BJ (cell line): ENCODE results near the gene MTHFD1. TPM values are rescaled to one million over a fixed set of nuclear protein-coding genes. Genes with fewer than 3 reads are reported as not detected.

Experiments
- CTCF ChIA-PET: fragments of 350-600 bp; formaldehyde crosslinking; extraction: SDS; loops from one replicate; lab custom pipeline; 2021; ENCODE audit warnings: antibody characterized with exemption, inconsistent platforms; lab: Yijun Ruan, JAX
- POLR2A ChIA-PET: fragments of 300-600 bp; sonication (Branson Sonifier 250); formaldehyde crosslinking; extraction: SDS; loops from one replicate; lab custom pipeline; 2021; ENCODE audit warnings: antibody characterized with exemption; lab: Charles Lee
- DNase-seq: peaks from one replicate; pipeline ENCODE4 v3.0.0-alpha.2; 2011; ENCODE audit warnings: low read depth
- H3K27me3 ChIP-seq: 2 replicates; pipeline ENCODE4 v1.6.0; 2011; ENCODE audit warnings: low read length; ENCODE audit not compliant: control insufficient read depth, insufficient read depth
- H3K36me3 ChIP-seq: 2 replicates; pipeline ENCODE4 v1.5.1; 2011; ENCODE audit warnings: low read length; ENCODE audit not compliant: control insufficient read depth, insufficient read depth
- H3K4me3 ChIP-seq: 2 replicates; pipeline ENCODE4 v1.5.1; 2011; ENCODE audit warnings: low read depth, mild to moderate bottlenecking, control low read depth, low read length
- CTCF ChIP-seq: IDR thresholded peaks from 2 replicates; pipeline ENCODE4 v1.5.1; 2011; ENCODE audit warnings: low read depth, mild to moderate bottlenecking, control low read depth, inconsistent platforms, low read length, moderate library complexity; ENCODE audit not compliant: insufficient read depth
- polyA plus RNA-seq: library from polyadenylated mRNA; depleted of rRNA; stranded (reverse); fragments of >200 nt; gene quantifications from 2 replicates; pipeline ENCODE4 v1.2.3, GENCODE V29; 2011

MTHFD1 gene
- polyA plus RNA-seq, 1 experiment, result 30.9 TPM

- TF ChIP-seq CTCF, result no peak
- Histone ChIP-seq H3K27me3 (no peaks in the 10 kb centered on the region), H3K4me3 (no peak overlapping the region), H3K36me3 (peaks cover 6% of the 10 kb centered on the region; the same call in 1 of the 2 replicates)
- ChIA-PET POLR2A (no interaction called here), CTCF (no interaction called here)
- DNase-seq, result no peak
These were observed 100.5 kb downstream of the MTHFD1 start for GRCh38 chr14:64488590-64489099.

GRCh38 chr14:64491637-64492036 lies 103.5 kb downstream of the MTHFD1 start:
- DNase-seq, result no peak
- Histone ChIP-seq H3K36me3 (peaks cover 6% of the 10 kb centered on the region; the same call in 1 of the 2 replicates), H3K27me3 (no peaks in the 10 kb centered on the region), H3K4me3 (no peak overlapping the region)
- ChIA-PET CTCF (interaction anchor here (0.5 to 3.1 kb wide), 4 partner anchors 10 to 302 kb away, joined by 3 to 13 read pairs (median 6); no protein-coding TSS in a partner anchor), POLR2A (no interaction called here)
- no peak for TF ChIP-seq CTCF

GRCh38 chr14:64493455-64493854 lies 105.3 kb downstream of the MTHFD1 start:
- no peak for DNase-seq
- no peak overlapping the region for H3K4me3 ChIP-seq
- TF ChIP-seq CTCF, result no peak
- H3K27me3 ChIP-seq, result no peaks in the 10 kb centered on the region
- ChIA-PET CTCF (no interaction called here), POLR2A (no interaction called here)
- H3K36me3 ChIP-seq, result no peaks in the 10 kb centered on the region

- ChIA-PET CTCF (interaction anchor here (1.2 to 1.9 kb wide), 3 partner anchors 11 to 151 kb away, joined by 4 to 8 read pairs (median 5); no protein-coding TSS in a partner anchor), POLR2A (no interaction called here)
- no peaks in the 10 kb centered on the region for H3K27me3 ChIP-seq
- DNase-seq, result no peak
- TF ChIP-seq CTCF, result no peak
- no peak overlapping the region for H3K4me3 ChIP-seq
- H3K36me3 ChIP-seq, result no peaks in the 10 kb centered on the region
These were observed 107.1 kb downstream of the MTHFD1 start for GRCh38 chr14:64495252-64495651.

GRCh38 chr14:64496764-64497163 lies 108.6 kb downstream of the MTHFD1 start:
- Histone ChIP-seq H3K27me3 (no peaks in the 10 kb centered on the region), H3K36me3 (no peaks in the 10 kb centered on the region), H3K4me3 (no peak overlapping the region)
- ChIA-PET CTCF (interaction anchor here (1.0 to 1.1 kb wide), 2 partner anchors 17 to 40 kb away, joined by 3 read pairs; no protein-coding TSS in a partner anchor), POLR2A (no interaction called here)
- TF ChIP-seq CTCF, result no peak
- no peak for DNase-seq
